A673 (cell line): Measurements from ENCODE around the gene LYPLAL1.

Experiments used
- EZH2 ChIP-seq: fragments of 200-600 bp; sonication (generic); IDR thresholded peaks from 2 replicates; pipeline ENCODE4 v1.6.1; 2017; ENCODE audit warnings: borderline replicate concordance, low read depth, mild to moderate bottlenecking, mixed read lengths, antibody characterized with exemption, low read length; ENCODE audit not compliant: poor library complexity, severe bottlenecking
- TF ChIP-seq, protein P1 (sequence below): fragments of 300-800, 200-600 bp; sonication (generic); conservative IDR thresholded peaks from 2 replicates; pipeline ENCODE4 v1.5.1; 2017; ENCODE audit warnings: low read depth, mild to moderate bottlenecking, antibody characterized with exemption, low read length, moderate library complexity, mixed read lengths

- TF ChIP-seq, protein P1, sequence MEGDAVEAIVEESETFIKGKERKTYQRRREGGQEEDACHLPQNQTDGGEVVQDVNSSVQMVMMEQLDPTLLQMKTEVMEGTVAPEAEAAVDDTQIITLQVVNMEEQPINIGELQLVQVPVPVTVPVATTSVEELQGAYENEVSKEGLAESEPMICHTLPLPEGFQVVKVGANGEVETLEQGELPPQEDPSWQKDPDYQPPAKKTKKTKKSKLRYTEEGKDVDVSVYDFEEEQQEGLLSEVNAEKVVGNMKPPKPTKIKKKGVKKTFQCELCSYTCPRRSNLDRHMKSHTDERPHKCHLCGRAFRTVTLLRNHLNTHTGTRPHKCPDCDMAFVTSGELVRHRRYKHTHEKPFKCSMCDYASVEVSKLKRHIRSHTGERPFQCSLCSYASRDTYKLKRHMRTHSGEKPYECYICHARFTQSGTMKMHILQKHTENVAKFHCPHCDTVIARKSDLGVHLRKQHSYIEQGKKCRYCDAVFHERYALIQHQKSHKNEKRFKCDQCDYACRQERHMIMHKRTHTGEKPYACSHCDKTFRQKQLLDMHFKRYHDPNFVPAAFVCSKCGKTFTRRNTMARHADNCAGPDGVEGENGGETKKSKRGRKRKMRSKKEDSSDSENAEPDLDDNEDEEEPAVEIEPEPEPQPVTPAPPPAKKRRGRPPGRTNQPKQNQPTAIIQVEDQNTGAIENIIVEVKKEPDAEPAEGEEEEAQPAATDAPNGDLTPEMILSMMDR = no peak
- TF ChIP-seq EZH2 = no peak
Observed at GRCh38 chr1:219184337-219184736, 10.7 kb downstream of the LYPLAL1 start.
